GM12873 (cell line): ENCODE measurements around the gene SPIRE2.

ENCODE experiments used
- TF ChIP-seq, protein P1 (sequence below): IDR thresholded peaks from 2 replicates; pipeline ENCODE4 v1.5.1; 2012; ENCODE audit warnings: low read depth, mild to moderate bottlenecking, moderate library complexity, low read length, control low read depth; ENCODE audit not compliant: insufficient read depth; ENCODE audit errors: missing control alignments

The SPIRE2 gene

GRCh38 chr16:89899879-89900481, 71.7 kb downstream of the SPIRE2 start:
- TF ChIP-seq, protein P1, sequence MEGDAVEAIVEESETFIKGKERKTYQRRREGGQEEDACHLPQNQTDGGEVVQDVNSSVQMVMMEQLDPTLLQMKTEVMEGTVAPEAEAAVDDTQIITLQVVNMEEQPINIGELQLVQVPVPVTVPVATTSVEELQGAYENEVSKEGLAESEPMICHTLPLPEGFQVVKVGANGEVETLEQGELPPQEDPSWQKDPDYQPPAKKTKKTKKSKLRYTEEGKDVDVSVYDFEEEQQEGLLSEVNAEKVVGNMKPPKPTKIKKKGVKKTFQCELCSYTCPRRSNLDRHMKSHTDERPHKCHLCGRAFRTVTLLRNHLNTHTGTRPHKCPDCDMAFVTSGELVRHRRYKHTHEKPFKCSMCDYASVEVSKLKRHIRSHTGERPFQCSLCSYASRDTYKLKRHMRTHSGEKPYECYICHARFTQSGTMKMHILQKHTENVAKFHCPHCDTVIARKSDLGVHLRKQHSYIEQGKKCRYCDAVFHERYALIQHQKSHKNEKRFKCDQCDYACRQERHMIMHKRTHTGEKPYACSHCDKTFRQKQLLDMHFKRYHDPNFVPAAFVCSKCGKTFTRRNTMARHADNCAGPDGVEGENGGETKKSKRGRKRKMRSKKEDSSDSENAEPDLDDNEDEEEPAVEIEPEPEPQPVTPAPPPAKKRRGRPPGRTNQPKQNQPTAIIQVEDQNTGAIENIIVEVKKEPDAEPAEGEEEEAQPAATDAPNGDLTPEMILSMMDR, result no peak

GRCh38 chr16:89900885-89901284, 72.6 kb downstream of the SPIRE2 start:
- TF ChIP-seq, protein P1, result no peak

DNA sequence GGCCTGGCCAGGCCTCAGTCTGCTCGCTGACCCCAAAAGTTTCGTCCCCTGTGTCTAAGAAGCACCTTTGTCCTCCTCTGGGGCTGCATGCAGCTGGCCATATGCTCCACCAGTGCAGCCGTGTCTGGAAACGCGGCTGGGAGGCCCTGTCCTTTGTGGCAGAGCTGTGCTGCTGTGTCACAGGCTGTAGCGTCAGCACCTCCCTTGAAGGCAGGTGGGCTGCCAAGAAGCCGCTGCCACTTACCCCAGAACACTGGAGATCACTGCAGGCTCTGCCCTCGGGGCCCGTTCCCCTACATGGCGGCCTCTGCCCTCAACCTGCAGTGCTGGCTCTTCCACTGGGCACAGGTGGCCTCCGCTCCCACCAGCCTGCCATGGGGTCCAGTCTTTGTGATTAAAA, 74.7 kb downstream of the SPIRE2 start:
- TF ChIP-seq, protein P1, result no peak

DNA sequence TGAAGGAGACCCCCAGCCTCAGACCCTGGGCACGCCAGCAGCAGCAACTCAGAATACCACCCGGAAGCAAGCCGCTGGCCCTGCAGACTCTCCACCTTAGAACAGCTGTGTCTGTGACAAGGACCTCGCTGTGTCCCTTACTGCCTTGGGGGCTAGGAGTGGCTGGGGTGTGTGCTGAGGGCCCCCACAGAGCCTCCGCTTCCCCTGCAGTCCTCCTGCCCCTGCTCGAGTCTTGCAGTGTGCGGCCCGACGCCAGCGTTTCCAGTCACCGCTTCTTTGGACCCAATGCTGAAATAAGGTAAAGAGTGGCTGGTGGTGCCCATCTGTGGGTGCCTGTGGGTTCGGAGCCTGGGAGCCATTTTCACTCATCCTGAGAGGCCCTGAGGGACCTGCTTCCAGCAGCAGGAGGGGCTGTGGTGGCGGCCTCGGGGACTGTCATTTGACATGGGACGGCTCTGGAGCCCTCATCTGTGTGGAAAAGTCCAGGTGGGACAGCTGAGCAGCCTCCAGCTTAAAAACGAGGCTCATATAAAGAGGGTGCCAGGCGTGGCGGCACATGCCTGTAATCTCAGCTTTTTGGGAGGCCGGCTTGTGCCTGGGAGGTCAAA, 75.7 kb downstream of the SPIRE2 start:
- TF ChIP-seq, protein P1, result no peak

- TF ChIP-seq, protein P1, result no peak
Observed at GRCh38 chr16:89904606-89905510, 76.6 kb downstream of the SPIRE2 start.

DNA sequence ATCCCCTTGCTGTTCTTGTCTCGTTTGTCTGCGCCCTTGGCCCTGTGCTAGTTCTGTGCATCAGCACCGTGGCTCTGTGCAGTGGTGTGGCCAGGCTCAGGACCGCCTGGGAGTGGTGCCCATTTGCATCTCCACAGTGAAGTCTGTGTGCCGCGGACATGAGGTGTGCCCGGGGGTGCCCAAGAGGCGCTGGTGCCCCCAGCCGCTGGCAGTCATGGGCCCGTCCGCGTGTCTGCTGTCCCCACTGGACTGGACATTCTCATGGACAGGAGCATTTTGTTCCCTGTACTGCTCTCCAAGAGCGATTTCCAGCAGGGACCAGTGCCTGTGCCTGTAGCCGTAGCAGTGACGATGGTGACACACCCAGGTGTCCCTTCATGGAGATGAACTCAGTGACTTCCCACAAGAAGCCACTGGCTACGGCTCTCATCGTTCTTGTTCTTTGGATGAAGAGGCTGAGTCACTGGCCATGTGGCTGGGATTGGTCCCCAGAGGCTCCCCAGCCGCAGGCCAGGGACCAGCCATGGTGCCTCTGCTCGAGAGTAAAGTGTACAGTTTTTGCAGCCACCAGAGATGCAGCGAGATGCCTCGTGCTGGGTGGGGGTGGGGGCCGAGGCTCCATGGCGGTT, 77.3 kb downstream of the SPIRE2 start:
- TF ChIP-seq, protein P1, result no peak
